ENCODE results near the gene HRAS. TPM values are rescaled to one million over a fixed set of nuclear protein-coding genes. Genes with fewer than 3 reads are reported as not detected.

HRAS gene
- total and polyA plus RNA-seq, 2 of the 8 experiments (the other 6 are each of a cell fraction or from before 2014, with no cell fraction given) = 44.3 to 54.7 TPM

GRCh38 chr11:512761-513595, 22.4 kb downstream of the HRAS start:
- Histone ChIP-seq H3K36me3 (ENCODE audit: control insufficient read depth in 2 of 4, insufficient read depth in 4 of 4, low read length in 3 of 4) (no peaks in the 10 kb centered on the region; a peak in 1 of 8 replicates), H2BK12ac (ENCODE audit: low read depth, low read length) (no peak overlapping the region), H3K23me2 (ENCODE audit: low read depth, low read length) (no peaks in the 10 kb centered on the region), H3K27me3 (replicated peaks in 1 of 4; ENCODE audit: control insufficient read depth in 3 of 4, extremely low read depth in 1 of 4, insufficient read depth in 3 of 4, low read length in 3 of 4) (no peaks in the 10 kb centered on the region), H4K8ac (ENCODE audit: extremely low read depth, insufficient read depth, low read length) (no peak overlapping the region), H2BK120ac (replicated peaks; ENCODE audit: low read depth, low read length) (no peak overlapping the region), H2BK15ac (ENCODE audit: low read length) (no peak overlapping the region), H4K5ac (ENCODE audit: insufficient read length, low read depth, low read length) (no peak overlapping the region), H3K4me3 (ENCODE audit: extremely low read depth in 1 of 4, insufficient read depth in 2 of 4, low read depth in 3 of 4, low read length in 4 of 4) (no peak overlapping the region), H3K23ac (ENCODE audit: insufficient read length) (no peak overlapping the region), H3K4me1 (replicated peaks in 1 of 4; ENCODE audit: control insufficient read depth in 3 of 4, insufficient read depth in 4 of 4, low read length in 3 of 4) (no peaks in the 10 kb centered on the region), H3K4ac (replicated peaks; ENCODE audit: insufficient read length, low read depth, low read length) (no peak overlapping the region), H3K27ac (ENCODE audit: low read depth, low read length) (no peak overlapping the region), H3K4me2 (ENCODE audit: insufficient read depth in 1 of 2, low read depth in 2 of 2, low read length in 2 of 2) (no peak overlapping the region), H3K56ac (replicated peaks; ENCODE audit: insufficient read length, low read depth, low read length) (no peak overlapping the region), H2BK20ac (ENCODE audit: low read length) (no peak overlapping the region), H2AFZ (ENCODE audit: low read length) (no peak overlapping the region), H3K18ac (ENCODE audit: extremely low read depth, low read length) (no peak overlapping the region), H2AK5ac (ENCODE audit: low read depth, low read length) (no peak overlapping the region), H4K20me1 (replicated peaks in 1 of 2; ENCODE audit: control insufficient read depth in 1 of 2, insufficient read depth in 2 of 2, low read length in 2 of 2) (peaks cover 0 to 4% of the 10 kb centered on the region in 2 experiments), H2BK5ac (ENCODE audit: low read depth, low read length) (no peak overlapping the region), H3K79me2 (ENCODE audit: control insufficient read depth in 1 of 2, insufficient read depth in 2 of 2, low read length in 2 of 2) (no peaks in the 10 kb centered on the region), H3K14ac (ENCODE audit: insufficient read length) (no peak overlapping the region), H4K91ac (replicated peaks; ENCODE audit: insufficient read length, low read length) (no peak overlapping the region), H3K79me1 (ENCODE audit: low read depth, low read length) (no peaks in the 10 kb centered on the region; the same call in 1 of the 2 replicates), H3K9me3 (ENCODE audit: insufficient read depth in 2 of 2, low read depth in 1 of 2, low read length in 1 of 2) (peaks cover 4 to 12% of the 10 kb centered on the region in 2 experiments; a peak in 1 of 4 replicates), H3K9ac (replicated peaks in 1 of 4; ENCODE audit: extremely low read depth in 1 of 4, low read depth in 3 of 4, low read length in 3 of 4) (no peak overlapping the region)
- ChIA-PET POLR2A (ENCODE audit: partially characterized antibody) (interaction anchor here (0.6 to 1.4 kb wide), 2 partner anchors 23 to 76 kb away, joined by 3 read pairs; no protein-coding TSS in a partner anchor), CTCF (ENCODE audit: partially characterized antibody) (interaction anchor here (0.8 to 1.3 kb wide), 4 partner anchors 8 to 150 kb away, joined by 3 to 5 read pairs (median 4); partner anchors contain the start of gene PTDSS2)
- DNase-seq (ENCODE audit: low read depth in 1 of 2, low spot score in 2 of 2) (no peak), FAIRE-seq (no peak)
- 92% methylated on average over 28 of the region's 29 CpGs; no CpG with 5 or more reads in 1 of the 2 experiments for WGBS, 2 experiments (ENCODE audit: extremely low coverage in 1 of 2, insufficient coverage in 1 of 2, insufficient read length in 1 of 2, insufficient replicate concordance in 2 of 2, low coverage in 1 of 2, low lambda C conversion rate in 2 of 2, missing lambda C conversion rate in 1 of 2)
- no peak for TF ChIP-seq POLR2AphosphoS5 (IDR thresholded peaks at IDR 0.05; ENCODE audit: low read depth, low read length)
- TF ChIP-seq RAD21 (IDR thresholded peaks at IDR 0.05 in 1 of 2, conservative IDR thresholded peaks at IDR 0.05 in 1 of 2; ENCODE audit: low read depth in 2 of 2, low read length in 2 of 2) = no peak
- no peak for TF ChIP-seq CHD2 (IDR thresholded peaks at IDR 0.05; ENCODE audit: low read length)
- no peak for TF ChIP-seq JUN (IDR thresholded peaks at IDR 0.05; ENCODE audit: low read depth, low read length)
- TF ChIP-seq TCF12 (IDR thresholded peaks at IDR 0.05; ENCODE audit: low read depth, low read length) = no peak
- TF ChIP-seq SP2 (IDR thresholded peaks at IDR 0.05; ENCODE audit: low read length) = no peak
- no peak for TF ChIP-seq CBX8 (IDR thresholded peaks at IDR 0.05; ENCODE audit: borderline replicate concordance, low read depth, low read length)
- TF ChIP-seq TAF7 (optimal IDR thresholded peaks at IDR 0.05; ENCODE audit: borderline replicate concordance, low read depth, low read length) = no peak
- TF ChIP-seq KDM5A (IDR thresholded peaks at IDR 0.05; ENCODE audit: low read length) = no peak
- TF ChIP-seq TAF1 (IDR thresholded peaks at IDR 0.05; ENCODE audit: low read depth, low read length) = no peak
- TF ChIP-seq TBP (IDR thresholded peaks at IDR 0.05; ENCODE audit: low read depth, low read length) = no peak
- no peak for TF ChIP-seq E2F6 (IDR thresholded peaks at IDR 0.05)

Measured in H1 (cell line).